ENCODE measurements around the gene ANKRD66.

Gene ANKRD66

DNA sequence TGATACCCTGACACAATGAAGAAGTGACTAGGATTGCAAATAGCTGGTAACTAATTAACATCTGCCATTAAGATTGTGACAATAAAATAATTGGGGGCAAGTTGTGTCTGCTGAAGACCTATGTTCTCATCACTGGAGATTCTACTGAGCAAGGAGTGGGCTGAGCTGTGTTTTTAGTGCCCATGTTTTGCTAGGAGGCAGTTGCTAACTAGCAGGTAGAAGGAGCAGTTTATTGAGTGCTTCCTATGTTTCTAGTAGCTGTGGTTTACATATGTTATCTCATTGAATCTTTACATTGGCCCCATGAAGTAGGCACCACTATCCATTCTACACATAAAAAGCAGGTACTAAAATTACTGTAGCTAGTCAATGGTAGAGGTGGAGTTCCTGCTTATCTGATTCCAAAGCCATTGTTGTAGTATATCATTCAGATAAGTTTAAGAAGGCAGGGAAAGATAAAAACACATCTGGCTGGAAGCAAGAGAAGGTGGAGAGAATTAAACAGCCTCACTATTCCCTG, 43.7 kb downstream of the ANKRD66 start:
- no peak for DNase-seq (ENCODE audit: low spot score)

DNA sequence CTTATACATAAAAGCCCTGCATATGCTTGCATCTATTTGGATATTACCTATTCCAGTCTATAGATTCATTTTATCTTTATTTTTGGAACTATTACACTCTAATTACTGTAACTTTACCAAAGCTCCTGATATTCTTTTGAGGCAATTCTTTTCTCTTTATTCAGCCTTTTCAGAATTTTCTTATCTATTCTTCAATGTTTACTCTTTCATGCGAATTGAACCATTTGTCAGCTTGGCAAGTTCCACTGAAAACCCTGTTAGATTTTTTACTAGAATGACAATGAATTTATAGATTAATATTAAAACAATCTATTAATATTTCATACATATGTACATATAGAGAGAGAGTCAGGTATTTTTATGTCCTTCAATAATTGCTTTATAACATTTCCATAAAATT, 45.9 kb downstream of the ANKRD66 start:
- no peak for DNase-seq (ENCODE audit: low spot score)

DNA sequence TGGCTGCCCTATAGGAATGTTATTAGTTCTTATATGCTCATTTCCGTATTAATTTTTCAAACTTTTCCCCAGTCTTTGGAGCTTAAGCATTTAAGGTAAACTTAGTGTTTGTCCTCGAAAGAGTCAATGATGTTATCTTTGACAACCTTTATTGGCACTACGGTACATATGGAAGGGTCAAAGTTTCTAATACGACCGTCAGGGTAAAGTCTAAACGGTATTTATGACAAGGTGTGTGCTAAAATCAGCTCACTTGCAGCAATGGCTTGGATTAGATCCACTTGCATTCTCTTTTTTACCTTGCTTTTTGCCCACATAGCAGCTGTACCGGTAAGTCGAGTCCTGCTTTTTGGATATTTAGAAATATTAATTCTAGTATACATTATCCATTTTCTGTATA, 46.4 kb downstream of the ANKRD66 start, which contains the start of gene MEP1A:
Gene MEP1A (plus strand): TSS at position 252 of the 400 bp plus-strand sequence. CDS start 10 bp downstream, at position 262.
- no peak for DNase-seq (ENCODE audit: low spot score)

DNA sequence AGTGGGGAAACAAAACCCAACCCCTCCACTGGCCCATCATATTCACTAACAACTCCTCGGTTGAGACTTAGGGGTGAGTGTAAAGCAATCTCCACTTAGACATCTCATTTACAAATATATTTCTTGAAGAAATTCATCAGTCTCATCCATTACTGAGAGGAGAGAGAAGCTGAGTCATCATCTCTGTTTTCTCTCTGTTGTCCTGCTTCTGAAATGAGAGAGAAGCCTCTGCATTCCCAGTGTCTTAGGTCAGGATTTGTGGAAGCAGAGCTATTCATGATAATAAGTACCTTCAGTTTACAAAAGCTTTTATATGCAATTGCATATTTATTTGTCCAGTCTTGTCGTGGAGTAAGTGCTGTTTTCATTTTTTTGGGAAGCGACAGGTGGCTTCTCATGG, 47.3 kb downstream of the ANKRD66 start:
- no peak for DNase-seq (ENCODE audit: low spot score)

DNA sequence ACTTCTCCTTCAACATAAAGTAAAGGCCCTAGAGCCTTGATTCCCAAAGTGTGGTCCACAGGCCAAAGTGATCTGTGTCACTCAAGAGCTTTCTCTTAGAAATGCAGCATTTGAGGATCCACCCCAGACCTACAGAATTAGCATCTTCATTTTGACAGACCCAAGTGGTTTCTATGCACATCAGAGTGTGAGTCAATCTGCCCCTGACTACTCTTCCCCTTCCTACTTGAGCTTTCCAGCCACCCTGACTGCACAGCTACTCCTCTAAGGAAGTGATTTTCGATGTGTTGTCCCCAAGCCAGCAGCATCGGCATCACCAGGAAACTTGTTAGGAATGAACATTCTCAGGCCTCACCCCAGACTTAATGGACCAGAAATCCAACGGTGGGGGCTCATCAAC, 49.1 kb downstream of the ANKRD66 start:
- no peak for DNase-seq (ENCODE audit: low spot score)

DNA sequence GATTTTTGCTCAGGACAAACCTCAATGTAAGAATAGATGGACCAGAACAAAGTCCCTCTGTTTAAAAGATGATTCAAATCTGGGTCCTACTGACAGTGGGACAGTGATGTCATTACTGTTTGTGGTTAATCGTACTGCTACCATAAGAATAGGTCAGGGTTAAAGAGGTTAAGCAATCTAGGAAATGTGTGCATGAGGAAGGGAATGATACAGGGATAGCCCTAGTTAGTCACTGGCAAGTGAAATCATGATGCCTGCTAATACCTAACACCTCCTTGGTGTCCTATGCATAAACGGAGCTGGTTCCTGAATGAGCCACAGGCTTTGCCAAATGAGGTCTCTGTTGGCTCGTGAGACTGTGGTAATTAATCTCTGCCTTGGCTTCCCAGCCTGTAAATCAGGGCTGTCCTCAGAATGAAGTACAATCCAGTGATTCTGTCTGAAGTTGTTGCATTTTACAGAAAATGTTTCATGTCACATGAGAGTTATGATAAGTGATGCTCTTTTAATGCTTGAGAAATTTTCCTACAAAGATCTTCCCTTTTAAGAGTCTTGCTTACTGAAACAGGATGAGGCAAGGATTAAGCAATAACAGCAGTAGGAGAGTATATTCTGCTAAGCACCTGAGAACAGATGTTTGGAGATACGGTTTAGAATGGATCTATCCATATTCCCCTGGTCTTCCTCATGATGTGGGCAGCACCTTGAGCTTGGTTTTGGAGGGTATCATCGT, 50.3 kb downstream of the ANKRD66 start:
- DNase-seq (ENCODE audit: low spot score), result peak; percentile 11

DNA sequence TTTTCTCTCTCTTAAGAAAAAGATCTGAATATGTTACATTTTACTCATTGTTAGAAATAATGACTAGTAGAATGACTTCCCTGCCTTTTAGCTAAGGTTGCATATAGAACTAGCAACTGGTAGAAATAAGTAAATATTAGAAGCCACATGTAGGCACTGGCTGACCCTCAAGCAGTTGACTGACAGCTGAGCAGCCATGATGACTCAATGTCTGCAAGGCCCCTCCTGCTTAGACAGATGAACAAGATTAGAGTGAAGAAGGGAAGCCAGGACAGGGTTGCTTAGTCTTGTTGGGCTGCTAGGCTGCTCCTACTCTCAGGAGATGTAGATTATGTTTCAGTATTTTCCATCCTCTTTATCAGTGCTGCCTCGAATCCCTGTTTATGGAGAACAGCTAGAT, 52.9 kb downstream of the ANKRD66 start:
- no peak for DNase-seq (ENCODE audit: low spot score)

DNA sequence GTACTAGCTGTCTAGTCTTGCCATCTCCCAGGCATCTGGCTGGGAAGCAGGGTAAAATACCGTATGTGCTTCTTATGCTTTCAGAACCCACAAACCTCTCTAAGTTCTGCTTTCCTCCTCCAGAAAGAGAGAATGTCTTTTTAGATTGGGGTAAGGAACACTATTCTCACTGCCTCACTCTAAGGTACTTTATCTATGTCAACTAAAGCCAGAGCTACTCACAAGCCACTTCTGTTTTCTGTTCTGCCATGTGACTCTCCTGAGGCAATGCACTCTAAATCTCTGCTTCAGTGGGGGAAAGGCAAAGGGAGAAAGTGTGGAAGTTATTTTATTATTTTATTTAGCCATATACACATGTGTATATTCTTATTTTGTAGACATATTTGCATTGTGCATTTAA, 62.1 kb downstream of the ANKRD66 start:
- DNase-seq (ENCODE audit: low spot score), result no peak
